H1 (cell line): Measurements from ENCODE around the gene GALNTL6. TPM values are rescaled to one million over a fixed set of nuclear protein-coding genes. Genes with fewer than 3 reads are reported as not detected.

Experiments used
- CTCF ChIA-PET: fragments of 300-600 bp; sonication (Branson Sonifier 250); formaldehyde crosslinking; loops from one replicate; lab custom pipeline; 2021; ENCODE audit not compliant: partially characterized antibody; lab: Charles Lee
- POLR2A ChIA-PET: fragments of 300-600 bp; sonication (Branson Sonifier 250); formaldehyde crosslinking; loops from one replicate; lab custom pipeline; 2021; ENCODE audit warnings: inconsistent platforms; ENCODE audit not compliant: partially characterized antibody; lab: Charles Lee
- DNase-seq, 2 experiments: peaks; one replicate each; pipeline versions ENCODE4 v3.0.0 to v3.0.0-alpha.2; 2010 to 2022; ENCODE audit warnings: low spot score in 2 of 2, low read depth in 1 of 2, mixed read lengths in 1 of 2
- FAIRE-seq: peaks from 2 replicates; lab custom pipeline; 2011; peaks lifted over from hg19 to GRCh38; lab: Jason Lieb, UNC
- H2AFZ ChIP-seq: 2 replicates; pipeline ENCODE4 v1.8.1; 2012; ENCODE audit warnings: low read length, inconsistent platforms
- H2AK5ac ChIP-seq: 2 replicates; pipeline ENCODE4 v1.6.1; 2013; ENCODE audit warnings: low read depth, low read length
- H2BK120ac ChIP-seq: replicated peaks from 2 replicates; pipeline ENCODE3; 2013; ENCODE audit warnings: low read depth, low read length, inconsistent platforms
- H2BK12ac ChIP-seq: 2 replicates; pipeline ENCODE4 v1.6.1; 2013; ENCODE audit warnings: low read depth, low read length
- H2BK15ac ChIP-seq: 2 replicates; pipeline ENCODE4 v1.6.1; 2013; ENCODE audit warnings: low read length
- H2BK20ac ChIP-seq: 2 replicates; pipeline ENCODE4 v1.6.1; 2013; ENCODE audit warnings: low read length
- H2BK5ac ChIP-seq: 2 replicates; pipeline ENCODE4 v1.6.1; 2013; ENCODE audit warnings: low read depth, low read length
- H3K14ac ChIP-seq: 2 replicates; pipeline ENCODE4 v1.6.1; 2013; ENCODE audit warnings: inconsistent platforms; ENCODE audit not compliant: insufficient read length
- H3K18ac ChIP-seq: 2 replicates; pipeline ENCODE4 v1.6.1; 2013; ENCODE audit warnings: low read length; ENCODE audit errors: extremely low read depth
- H3K23ac ChIP-seq: 2 replicates; pipeline ENCODE4 v1.6.1; 2013; ENCODE audit warnings: inconsistent platforms; ENCODE audit not compliant: insufficient read length
- H3K23me2 ChIP-seq: 2 replicates; pipeline ENCODE4 v1.6.1; 2013; ENCODE audit warnings: low read depth, low read length
- H3K27ac ChIP-seq: 2 replicates; pipeline ENCODE4 v1.6.1; 2011; ENCODE audit warnings: low read depth, low read length, inconsistent platforms
- H3K27me3 ChIP-seq, 4 experiments: replicated peaks in 1 of 4; 1 replicate in 1 of 4; 2 replicates in 3 of 4; pipeline versions ENCODE4 v1.6.1 to v1.8.1; 2011 to 2013; ENCODE audit warnings: low read length in 3 of 4, mild to moderate bottlenecking in 3 of 4, inconsistent platforms in 2 of 4, mixed read lengths in 2 of 4, moderate library complexity in 1 of 4; ENCODE audit not compliant: control insufficient read depth in 3 of 4, insufficient read depth in 3 of 4; ENCODE audit errors: extremely low read depth in 1 of 4
- H3K36me3 ChIP-seq, 4 experiments: 2 replicates each; pipeline versions ENCODE4 v1.6.1 to v1.8.1; 2011 to 2013; ENCODE audit warnings: mild to moderate bottlenecking in 4 of 4, low read length in 3 of 4, moderate library complexity in 2 of 4, control low read depth in 1 of 4, inconsistent platforms in 1 of 4; ENCODE audit not compliant: insufficient read depth in 4 of 4, control insufficient read depth in 2 of 4
- H3K4ac ChIP-seq: replicated peaks from 2 replicates; pipeline ENCODE3; 2013; ENCODE audit warnings: low read length, low read depth, mixed read lengths, inconsistent platforms; ENCODE audit not compliant: insufficient read length
- H3K4me1 ChIP-seq, 4 experiments: replicated peaks in 1 of 4; 1 replicate in 1 of 4; 2 replicates in 3 of 4; pipeline versions ENCODE4 v1.6.1 to v1.8.1; 2011 to 2013; ENCODE audit warnings: low read length in 3 of 4, inconsistent platforms in 2 of 4, mixed read lengths in 1 of 4; ENCODE audit not compliant: insufficient read depth in 4 of 4, control insufficient read depth in 3 of 4
- H3K4me2 ChIP-seq, 2 experiments: 2 replicates each; pipeline versions ENCODE4 v1.6.1 to v1.8.1; 2011 to 2013; ENCODE audit warnings: low read depth in 2 of 2, low read length in 2 of 2, control low read depth in 1 of 2, inconsistent platforms in 1 of 2, mild to moderate bottlenecking in 1 of 2; ENCODE audit not compliant: insufficient read depth in 1 of 2
- H3K4me3 ChIP-seq, 4 experiments: fragments of 200-600, 300-600 bp in 1 of 4; sonication (generic), shearing (Covaris generic), sonication (Bioruptor Twin) in 1 of 4; 2 replicates each; pipeline versions ENCODE4 v1.5.1 to v1.8.1; 2011 to 2016; ENCODE audit warnings: low read length in 4 of 4, low read depth in 3 of 4, control low read depth in 2 of 4, inconsistent platforms in 2 of 4, mild to moderate bottlenecking in 2 of 4, mixed read lengths in 1 of 4, moderate library complexity in 1 of 4; ENCODE audit not compliant: insufficient read depth in 2 of 4; ENCODE audit errors: extremely low read depth in 1 of 4
- H3K56ac ChIP-seq: replicated peaks from 2 replicates; pipeline ENCODE3; 2013; ENCODE audit warnings: low read depth, mild to moderate bottlenecking, mixed read lengths, low read length, inconsistent platforms; ENCODE audit not compliant: insufficient read length
- H3K79me1 ChIP-seq: 2 replicates; pipeline ENCODE4 v1.6.1; 2013; ENCODE audit warnings: low read depth, low read length, control low read depth
- H3K79me2 ChIP-seq, 2 experiments: 2 replicates each; pipeline versions ENCODE4 v1.6.1 to v1.8.1; 2012 to 2013; ENCODE audit warnings: low read length in 2 of 2, mild to moderate bottlenecking in 2 of 2, inconsistent platforms in 1 of 2; ENCODE audit not compliant: insufficient read depth in 2 of 2, control insufficient read depth in 1 of 2
- H3K9ac ChIP-seq, 4 experiments: replicated peaks in 1 of 4; 1 replicate in 1 of 4; 2 replicates in 3 of 4; pipeline versions ENCODE4 v1.6.1 to v1.8.1; 2011 to 2013; ENCODE audit warnings: low read depth in 3 of 4, low read length in 3 of 4, control low read depth in 2 of 4, mild to moderate bottlenecking in 2 of 4, moderate library complexity in 2 of 4, inconsistent platforms in 1 of 4; ENCODE audit errors: extremely low read depth in 1 of 4
- H3K9me3 ChIP-seq, 2 experiments: 2 replicates each; pipeline versions ENCODE4 v1.6.1 to v1.8.1; 2012 to 2013; ENCODE audit warnings: mild to moderate bottlenecking in 2 of 2, moderate library complexity in 2 of 2, control low read depth in 1 of 2, inconsistent platforms in 1 of 2, low read depth in 1 of 2, low read length in 1 of 2, mixed read lengths in 1 of 2; ENCODE audit not compliant: insufficient read depth in 2 of 2
- H4K20me1 ChIP-seq, 2 experiments: replicated peaks in 1 of 2; 2 replicates each; pipeline versions ENCODE3 to v1.8.1; 2011 to 2013; ENCODE audit warnings: inconsistent platforms in 2 of 2, low read length in 2 of 2, mild to moderate bottlenecking in 1 of 2; ENCODE audit not compliant: insufficient read depth in 2 of 2, control insufficient read depth in 1 of 2
- H4K5ac ChIP-seq: 2 replicates; pipeline ENCODE4 v1.6.1; 2013; ENCODE audit warnings: low read length, low read depth, mixed read lengths, inconsistent platforms; ENCODE audit not compliant: insufficient read length
- H4K8ac ChIP-seq: 2 replicates; pipeline ENCODE4 v1.8.0; 2013; ENCODE audit warnings: mild to moderate bottlenecking, moderate library complexity, low read length, inconsistent platforms; ENCODE audit not compliant: insufficient read depth; ENCODE audit errors: extremely low read depth
- H4K91ac ChIP-seq: replicated peaks from 2 replicates; pipeline ENCODE3; 2013; ENCODE audit warnings: low read length, mixed read lengths, inconsistent platforms; ENCODE audit not compliant: insufficient read length
- WGBS, 2 experiments: shearing (Covaris generic) in 1 of 2; methylation state at CpG; one replicate each; pipeline versions ENCODE4 v1.1.6 to v1.1.7; 2013 to 2015; ENCODE audit warnings: low lambda C conversion rate in 2 of 2, mixed read lengths in 2 of 2, inconsistent platforms in 1 of 2, low coverage in 1 of 2, missing lambda C conversion rate in 1 of 2; ENCODE audit not compliant: insufficient replicate concordance in 2 of 2, insufficient coverage in 1 of 2, insufficient read length in 1 of 2; ENCODE audit errors: extremely low coverage in 1 of 2, missing lambda C conversion rate in 1 of 2; 5-methylcytosine and 5-hydroxymethylcytosine counted together
- polyA plus RNA-seq, 7 experiments: library from polyadenylated mRNA; depleted of rRNA in 3 of 7; stranded (reverse) in 5 of 7; unstranded in 2 of 7; fragments of >200 nt in 5 of 7; fragments of 200-250 nt in 2 of 7; gene quantifications; 1 replicate in 5 of 7; 2 replicates in 1 of 7; 4 replicates in 1 of 7; pipeline versions ENCODE4 v1.2.1 to v1.2.3, GENCODE V29; 2011 to 2013; ENCODE audit warnings: missing spikeins in 2 of 7, mixed read lengths in 2 of 7
- total RNA-seq: library from RNA; stranded (reverse); fragmentation: NEBNext Ultra II Directional; extraction: Animal tissue kit (Norgen Biotek cat#: 25700); gene quantifications from 2 replicates; pipeline ENCODE4 v1.2.1, GENCODE V29; 2021
- TF ChIP-seq, protein P1 (sequence below): IDR thresholded peaks from 2 replicates; pipeline ENCODE4 v1.6.1; 2012; ENCODE audit warnings: low read length, inconsistent platforms

GALNTL6 gene
- total and polyA plus RNA-seq, 2 of the 8 experiments (the other 6 are each of a cell fraction or from before 2014, with no cell fraction given): 0.03 to 0.32 TPM

DNA sequence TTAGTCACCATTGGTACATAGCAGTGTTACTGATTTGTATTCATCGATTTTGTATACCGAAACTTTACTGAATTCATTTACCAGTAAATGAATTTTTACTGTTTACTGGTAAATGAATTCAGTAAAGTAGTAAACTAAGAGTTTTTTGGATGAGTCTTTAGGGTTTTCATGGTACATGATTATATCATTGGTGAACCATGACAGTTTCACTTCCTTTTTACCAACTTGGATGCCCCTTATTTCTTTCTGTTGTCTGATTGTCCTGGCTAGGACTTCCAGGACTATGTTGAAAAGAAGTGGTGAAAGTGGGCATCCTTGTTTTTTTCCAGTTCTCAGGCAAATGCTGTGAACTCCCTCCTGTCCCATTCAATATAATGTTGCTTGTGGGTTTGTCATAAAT is 494.9 kb downstream of the GALNTL6 start:
- H3K36me3 ChIP-seq: no peaks in the 10 kb centered on the region
- no peak overlapping the region for H2BK20ac ChIP-seq
- TF ChIP-seq, protein P1, sequence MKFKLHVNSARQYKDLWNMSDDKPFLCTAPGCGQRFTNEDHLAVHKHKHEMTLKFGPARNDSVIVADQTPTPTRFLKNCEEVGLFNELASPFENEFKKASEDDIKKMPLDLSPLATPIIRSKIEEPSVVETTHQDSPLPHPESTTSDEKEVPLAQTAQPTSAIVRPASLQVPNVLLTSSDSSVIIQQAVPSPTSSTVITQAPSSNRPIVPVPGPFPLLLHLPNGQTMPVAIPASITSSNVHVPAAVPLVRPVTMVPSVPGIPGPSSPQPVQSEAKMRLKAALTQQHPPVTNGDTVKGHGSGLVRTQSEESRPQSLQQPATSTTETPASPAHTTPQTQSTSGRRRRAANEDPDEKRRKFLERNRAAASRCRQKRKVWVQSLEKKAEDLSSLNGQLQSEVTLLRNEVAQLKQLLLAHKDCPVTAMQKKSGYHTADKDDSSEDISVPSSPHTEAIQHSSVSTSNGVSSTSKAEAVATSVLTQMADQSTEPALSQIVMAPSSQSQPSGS: no peak
- no peak overlapping the region for H2BK5ac ChIP-seq
- ChIA-PET POLR2A (no interaction called here), CTCF (no interaction called here)
- H3K18ac ChIP-seq: no peak overlapping the region
- no peak overlapping the region for H3K4ac ChIP-seq
- no peak overlapping the region for H4K8ac ChIP-seq
- no peaks in the 10 kb centered on the region for H3K23me2 ChIP-seq
- H3K27ac ChIP-seq: no peak overlapping the region
- no peak overlapping the region for H3K23ac ChIP-seq
- no peaks in the 10 kb centered on the region for H4K20me1 ChIP-seq
- H3K4me2 ChIP-seq: no peak overlapping the region
- H3K79me2 ChIP-seq: no peaks in the 10 kb centered on the region
- no peak overlapping the region for H3K9ac ChIP-seq
- no peak overlapping the region for H2AFZ ChIP-seq
- H4K5ac ChIP-seq: no peak overlapping the region
- 91% methylated on average over 2 of the region's 2 CpGs; no CpG with 5 or more reads in 1 of the 2 experiments for WGBS, 2 experiments
- FAIRE-seq: no peak
- H3K27me3 ChIP-seq: no peaks in the 10 kb centered on the region
- H2BK12ac ChIP-seq: no peak overlapping the region
- H3K56ac ChIP-seq: no peak overlapping the region
- no peaks in the 10 kb centered on the region for H3K4me1 ChIP-seq
- no peak for DNase-seq
- no peak overlapping the region for H3K4me3 ChIP-seq
- H2AK5ac ChIP-seq: no peak overlapping the region
- no peaks in the 10 kb centered on the region for H3K79me1 ChIP-seq
- H3K14ac ChIP-seq: no peak overlapping the region
- no peak overlapping the region for H2BK120ac ChIP-seq
- H2BK15ac ChIP-seq: no peak overlapping the region
- H4K91ac ChIP-seq: no peak overlapping the region
- H3K9me3 ChIP-seq: no peaks in the 10 kb centered on the region
